Astrocyte (in vitro differentiated cells and primary cell): ENCODE results near the gene SFT2D1.

Experiments
- CTCF ChIP-seq: IDR thresholded peaks from 2 replicates; pipeline ENCODE4 v1.5.1; 2011; ENCODE audit warnings: low read depth, mild to moderate bottlenecking, inconsistent platforms, low read length, moderate library complexity; ENCODE audit not compliant: insufficient read depth
- EZH2 ChIP-seq: IDR thresholded peaks from 2 replicates; pipeline ENCODE4 v1.6.1; 2012; ENCODE audit warnings: mild to moderate bottlenecking, low read length, inconsistent platforms; ENCODE audit not compliant: insufficient read depth

GRCh38 chr6:166365221-166365620 lies 22.9 kb upstream of the SFT2D1 start:
- TF ChIP-seq CTCF = no peak
- no peak for TF ChIP-seq EZH2
